SK-N-SH (cell line): ENCODE results near the gene ALOXE3. TPM values are rescaled to one million over a fixed set of nuclear protein-coding genes. Genes with fewer than 3 reads are reported as not detected.

ENCODE experiments used
- CTCF ChIA-PET: fragments of 300-600, 350-600 bp; formaldehyde crosslinking; extraction: SDS; loops from one replicate; lab custom pipeline; 2021; lab: Yijun Ruan, JAX
- POLR2A ChIA-PET: fragments of 350-600 bp; sonication (Branson Sonifier 250); formaldehyde crosslinking; extraction: SDS; loops from one replicate; lab custom pipeline; 2020; ENCODE audit warnings: antibody characterized with exemption, inconsistent platforms; lab: Yijun Ruan, JAX
- DNase-seq: peaks from one replicate; pipeline ENCODE4 v3.0.0; 2012
- H2AFZ ChIP-seq: fragments of 200-600 bp; sonication (generic); 2 replicates; pipeline ENCODE4 v1.8.1; 2016; ENCODE audit warnings: antibody characterized with exemption, mild to moderate bottlenecking, low read depth
- H3F3A ChIP-seq: fragments of 200-600 bp; sonication (generic); replicated peaks from 2 replicates; pipeline ENCODE3; 2016; ENCODE audit warnings: antibody characterized with exemption, mild to moderate bottlenecking; ENCODE audit not compliant: insufficient read depth
- H3K27ac ChIP-seq, 2 experiments: fragments of 200-500 bp in 1 of 2; fragments of 200-600 bp in 1 of 2; sonication (Bioruptor generic) in 1 of 2; sonication (generic), shearing (Covaris generic) in 1 of 2; 2 replicates each; pipeline versions ENCODE4 v1.5.1 to v1.6.1; 2014 to 2016; ENCODE audit warnings: low read depth in 2 of 2, inconsistent platforms in 1 of 2, low read length in 1 of 2, mild to moderate bottlenecking in 1 of 2, mixed read lengths in 1 of 2
- H3K27me3 ChIP-seq: fragments of 200-600 bp; sonication (generic), shearing (Covaris generic); 2 replicates; pipeline ENCODE4 v1.6.1; 2016; ENCODE audit warnings: mixed run types; ENCODE audit not compliant: insufficient read depth
- H3K36me3 ChIP-seq, 2 experiments: fragments of 200-500 bp in 1 of 2; fragments of 200-600 bp in 1 of 2; sonication (Bioruptor generic) in 1 of 2; sonication (generic) in 1 of 2; replicated peaks in 1 of 2; 2 replicates each; pipeline versions ENCODE3 to v1.5.1; 2014 to 2016; ENCODE audit warnings: low read length in 1 of 2, mild to moderate bottlenecking in 1 of 2; ENCODE audit not compliant: insufficient read depth in 2 of 2, control insufficient read depth in 1 of 2
- H3K4me1 ChIP-seq, 2 experiments: fragments of 200-500 bp in 1 of 2; fragments of 200-600 bp in 1 of 2; sonication (Bioruptor generic) in 1 of 2; sonication (generic), shearing (Covaris generic) in 1 of 2; 2 replicates each; pipeline versions ENCODE4 v1.5.1 to v1.6.1; 2014 to 2016; ENCODE audit warnings: low read depth in 1 of 2, low read length in 1 of 2, mixed run types in 1 of 2; ENCODE audit not compliant: insufficient read depth in 2 of 2, control insufficient read depth in 1 of 2
- H3K4me2 ChIP-seq: fragments of 200-600 bp; sonication (generic), shearing (Covaris generic); 2 replicates; pipeline ENCODE4 v1.6.1; 2017; ENCODE audit warnings: mixed run types
- H3K4me3 ChIP-seq, 2 experiments: fragments of 200-500 bp in 1 of 2; fragments of 200-600 bp in 1 of 2; sonication (Bioruptor generic) in 1 of 2; sonication (generic), shearing (Covaris generic) in 1 of 2; 2 replicates each; pipeline versions ENCODE4 v1.5.1 to v1.8.1; 2014 to 2016; ENCODE audit warnings: low read depth in 2 of 2, inconsistent platforms in 1 of 2, low read length in 1 of 2, mild to moderate bottlenecking in 1 of 2, mixed read lengths in 1 of 2, moderate library complexity in 1 of 2
- H3K79me2 ChIP-seq: fragments of 200-600 bp; sonication (generic); 2 replicates; pipeline ENCODE4 v1.8.1; 2017; ENCODE audit warnings: mild to moderate bottlenecking; ENCODE audit not compliant: insufficient read depth
- H3K9ac ChIP-seq: fragments of 200-600 bp; sonication (generic); 2 replicates; pipeline ENCODE4 v1.6.1; 2017; ENCODE audit warnings: mixed run types
- H3K9me2 ChIP-seq: fragments of 200-600 bp; sonication (generic); 2 replicates; pipeline ENCODE4 v1.6.1; 2017; ENCODE audit warnings: mixed run types
- H3K9me3 ChIP-seq: fragments of 200-600 bp; sonication (generic); 2 replicates; pipeline ENCODE4 v1.6.1; 2017; ENCODE audit warnings: mixed run types, mild to moderate bottlenecking, moderate library complexity
- H4K20me1 ChIP-seq: fragments of 200-600 bp; sonication (generic); 2 replicates; pipeline ENCODE4 v1.6.1; 2017; ENCODE audit warnings: mild to moderate bottlenecking, mixed run types; ENCODE audit not compliant: insufficient read depth
- ELF1 ChIP-seq: IDR thresholded peaks from 2 replicates; pipeline ENCODE4 v1.4.0; 2012
- FOSL2 ChIP-seq: IDR thresholded peaks from 2 replicates; pipeline ENCODE4 v1.4.0; 2012; ENCODE audit warnings: low read depth, mild to moderate bottlenecking, moderate library complexity, borderline replicate concordance
- FOXJ3 ChIP-seq: sonication (generic); formaldehyde crosslinking; IDR thresholded peaks from 2 replicates; pipeline ENCODE4 v1.5.1; 2020; ENCODE audit warnings: mild to moderate bottlenecking, missing genetic modification reagents
- IRF3 ChIP-seq: fragments of 150-350 bp; IDR thresholded peaks from 2 replicates; pipeline ENCODE4 v1.6.1; 2016; ENCODE audit warnings: mild to moderate bottlenecking, low read depth, low read length
- JUND ChIP-seq: IDR thresholded peaks from 2 replicates; pipeline ENCODE4 v1.4.0; 2012
- MEF2A ChIP-seq: IDR thresholded peaks from 2 replicates; pipeline ENCODE4 v1.4.0; 2012; ENCODE audit warnings: low read depth, borderline replicate concordance
- MXI1 ChIP-seq: IDR thresholded peaks from 2 replicates; pipeline ENCODE4 v1.6.1; 2012; ENCODE audit warnings: mild to moderate bottlenecking, low read depth, low read length, improper control_type of control experiment
- NFIC ChIP-seq: IDR thresholded peaks from 2 replicates; pipeline ENCODE4 v1.4.0; 2012; ENCODE audit warnings: borderline replicate concordance
- NRF1 ChIP-seq: IDR thresholded peaks from 2 replicates; pipeline ENCODE4 v1.6.1; 2012; ENCODE audit warnings: low read depth, mild to moderate bottlenecking, low read length
- RAD21 ChIP-seq: IDR thresholded peaks from 2 replicates; pipeline ENCODE4 v1.6.1; 2012; ENCODE audit warnings: mild to moderate bottlenecking, low read length
- RFX5 ChIP-seq: IDR thresholded peaks from 2 replicates; pipeline ENCODE4 v1.6.1; 2012; ENCODE audit warnings: mild to moderate bottlenecking, improper control_type of control experiment, low read length
- RXRA ChIP-seq: IDR thresholded peaks from 2 replicates; pipeline ENCODE4 v1.4.0; 2012; ENCODE audit warnings: low read depth, mild to moderate bottlenecking, borderline replicate concordance
- SIN3A ChIP-seq: IDR thresholded peaks from 2 replicates; pipeline ENCODE4 v1.6.1; 2012; ENCODE audit warnings: low read depth, mild to moderate bottlenecking, low read length, moderate library complexity, borderline replicate concordance
- SMC3 ChIP-seq: IDR thresholded peaks from 2 replicates; pipeline ENCODE4 v1.6.1; 2012; ENCODE audit warnings: low read depth, low read length, improper control_type of control experiment
- USF1 ChIP-seq: IDR thresholded peaks from 2 replicates; pipeline ENCODE4 v1.4.0; 2012; ENCODE audit warnings: low read depth, borderline replicate concordance
- USF2 ChIP-seq: fragments of 150-350 bp; IDR thresholded peaks from 2 replicates; pipeline ENCODE4 v1.6.1; 2017; ENCODE audit warnings: antibody characterized with exemption, low read length, low read depth, borderline replicate concordance
- ZBTB33 ChIP-seq: IDR thresholded peaks from 2 replicates; pipeline ENCODE4 v1.4.0; 2012; ENCODE audit warnings: low read depth, borderline replicate concordance
- WGBS: methylation state at CpG from one replicate; pipeline ENCODE4 v1.1.6; 2017; ENCODE audit warnings: low lambda C conversion rate; 5-methylcytosine and 5-hydroxymethylcytosine counted together
- polyA plus RNA-seq, 3 experiments: library from polyadenylated mRNA; depleted of rRNA; stranded (reverse); fragments of >200 nt; gene quantifications; 2 replicates each; pipeline ENCODE4 v1.2.3, GENCODE V29; 2012

ALOXE3 gene
- polyA plus RNA-seq, 1 of the 3 experiments (the other 2 are of a cell fraction), result 0.46 TPM

DNA sequence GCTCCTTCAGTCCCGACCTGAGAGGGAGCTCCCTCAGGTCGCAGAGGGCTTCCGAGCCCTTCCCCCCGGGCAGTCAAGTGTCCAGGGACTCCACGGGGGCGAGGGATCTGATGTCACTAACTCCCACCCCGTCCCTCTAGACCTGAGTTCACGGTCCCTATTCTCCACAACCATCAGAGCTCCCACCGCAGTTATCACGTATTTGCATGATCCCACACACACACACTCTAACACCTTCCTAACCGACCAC is 37.6 kb upstream of the ALOXE3 start (continued):
- TF ChIP-seq ZBTB33, result no peak
- no peak for TF ChIP-seq USF2
- no peak for TF ChIP-seq IRF3
- TF ChIP-seq NFIC, result no peak
- no peak for TF ChIP-seq NRF1
- TF ChIP-seq, all 33 proteins: peak for 0

DNA sequence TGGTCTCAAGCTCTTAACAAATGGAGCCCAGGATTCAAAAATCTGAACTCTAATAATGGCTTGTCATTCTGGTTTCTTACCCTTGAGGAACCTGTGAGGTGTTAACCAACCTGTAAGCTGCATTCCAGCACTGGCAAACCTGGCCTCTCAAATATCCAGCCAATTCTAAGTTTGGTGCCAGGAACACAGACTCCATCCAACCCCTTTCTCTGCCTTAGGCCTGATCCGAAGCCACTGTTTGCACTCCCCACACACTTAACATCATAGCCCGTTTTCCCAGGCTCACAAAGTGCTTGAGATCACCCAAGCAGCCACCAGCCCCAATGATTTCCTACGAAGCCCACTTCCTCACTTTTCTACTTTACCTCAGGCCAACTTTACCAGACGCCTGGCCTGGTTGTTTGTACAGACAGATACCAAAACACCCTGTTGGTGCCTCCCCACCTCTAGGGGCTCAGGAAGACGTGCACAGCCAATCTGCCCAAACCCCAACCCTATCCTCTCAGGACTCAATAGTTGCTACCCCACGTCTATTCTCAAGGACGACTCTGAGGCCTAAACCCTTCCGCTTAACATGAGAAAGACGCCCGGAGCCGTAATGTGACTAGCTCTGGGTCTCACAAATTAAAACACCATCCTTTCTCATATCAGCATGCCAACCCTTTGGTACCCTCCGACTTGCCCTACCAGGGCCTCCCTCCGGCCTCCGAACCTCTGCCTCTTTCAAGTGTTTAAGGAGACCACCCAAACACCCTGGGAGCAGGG is 37.1 kb upstream of the ALOXE3 start:
- Histone ChIP-seq H3K9me2 (no peaks in the 10 kb centered on the region), H3F3A (peaks cover 38% of the 10 kb centered on the region), H3K36me3 (peaks cover 10 to 12% of the 10 kb centered on the region in 2 experiments), H4K20me1 (peaks cover 5% of the 10 kb centered on the region; the same call in 1 of the 2 replicates), H3K79me2 (peaks cover 34% of the 10 kb centered on the region), H3K4me2 (peak overlapping the region; percentile 95), H3K9ac (peak overlapping the region; percentile 98), H3K27me3 (no peaks in the 10 kb centered on the region), H3K4me3 (peak overlapping the region; percentile 54 to 78), H3K27ac (peak overlapping the region in 1 of 2 experiments; percentile 95; a peak in 2 of 4 replicates), H3K9me3 (no peaks in the 10 kb centered on the region), H2AFZ (no peak overlapping the region; the same call in 1 of the 2 replicates), H3K4me1 (peaks cover 34 to 48% of the 10 kb centered on the region in 2 experiments; a peak in 3 of 4 replicates)
- ChIA-PET POLR2A (interaction anchor here (1.5 to 2.1 kb wide), 3 partner anchors 18 to 33 kb away, joined by 4 to 13 read pairs (median 5); no protein-coding TSS in a partner anchor), CTCF (interaction anchor here (1.1 to 9.4 kb wide), 5 partner anchors 18 to 45 kb away, joined by 4 to 98 read pairs (median 12); no protein-coding TSS in a partner anchor)
- TF ChIP-seq RAD21 (no peak), MEF2A (no peak)
- WGBS, result 61% methylated on average over 14 of the region's 14 CpGs
- DNase-seq, result no peak

DNA sequence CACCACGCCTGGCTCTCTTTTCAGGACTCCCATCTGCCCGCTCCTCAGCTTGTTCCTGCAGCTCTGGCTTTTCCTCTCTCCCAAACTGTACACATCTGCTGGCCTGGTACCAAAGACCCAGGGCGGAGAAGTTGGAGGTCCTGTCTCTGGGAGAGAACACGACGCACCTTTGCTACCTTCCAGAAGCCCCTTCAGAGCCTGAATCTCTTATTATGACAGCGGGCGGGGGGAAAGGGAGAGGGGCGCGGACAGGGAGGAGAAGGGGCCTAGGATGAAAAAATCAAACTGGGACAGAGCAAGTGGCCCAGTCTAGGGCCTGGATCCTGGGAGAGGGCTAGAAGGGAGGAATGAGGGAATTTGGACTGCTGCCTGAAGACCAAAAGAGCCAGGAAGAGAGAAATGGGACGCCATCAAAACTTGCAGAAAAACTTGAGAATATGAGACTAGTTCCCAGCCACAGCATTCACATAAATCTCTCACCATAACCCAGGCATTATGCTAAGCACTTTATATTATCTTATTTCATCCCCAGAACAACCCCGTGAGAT is 36.4 kb upstream of the ALOXE3 start:
- no peaks in the 10 kb centered on the region for H3K9me3 ChIP-seq
- H2AFZ ChIP-seq, result no peak overlapping the region
- peaks cover 33% of the 10 kb centered on the region for H3F3A ChIP-seq
- peaks cover 9% of the 10 kb centered on the region; the same call in 1 of the 2 replicates for H4K20me1 ChIP-seq
- H3K79me2 ChIP-seq, result peaks cover 33% of the 10 kb centered on the region
- peaks cover 36 to 50% of the 10 kb centered on the region in 2 experiments; a peak in 3 of 4 replicates for H3K4me1 ChIP-seq
- peak overlapping the region; percentile 98 for H3K9ac ChIP-seq
- 77% methylated on average over 11 of the region's 11 CpGs for WGBS
- peak overlapping the region; percentile 3 to 4; a peak in 2 of 4 replicates for H3K4me3 ChIP-seq
- DNase-seq, result no peak
- H3K4me2 ChIP-seq, result peak overlapping the region; percentile 95
- peak overlapping the region; percentile 65 to 95 for H3K27ac ChIP-seq
- H3K27me3 ChIP-seq, result no peaks in the 10 kb centered on the region
- ChIA-PET POLR2A (interaction anchor here (1.1 kb wide), 1 partner anchor 19 kb away, joined by 4 read pairs; no protein-coding TSS in a partner anchor), CTCF (interaction anchor here (1.0 to 9.4 kb wide), 3 partner anchors 17 to 75 kb away, joined by 3 to 98 read pairs (median 7); no protein-coding TSS in a partner anchor)
- no peaks in the 10 kb centered on the region for H3K9me2 ChIP-seq
- peaks cover 10 to 15% of the 10 kb centered on the region in 2 experiments for H3K36me3 ChIP-seq
- TF ChIP-seq USF1 (no peak), JUND (no peak), FOXJ3 (CRISPR knock-in tag) (no peak), SIN3A (no peak), FOSL2 (no peak), RFX5 (no peak), IRF3 (no peak), ELF1 (no peak), RAD21 (no peak), MXI1 (no peak), SMC3 (no peak), RXRA (no peak)
